Muscle of leg (tissue), 11 donors: ENCODE measurements around the gene MAMLD1. TPM values are rescaled to one million over a fixed set of nuclear protein-coding genes. Genes with fewer than 3 reads are reported as not detected.

Experiments used
- DNase-seq: peaks from one replicate; pipeline ENCODE4 v3.0.0; 2013
- H3K27ac ChIP-seq: one replicate; pipeline ENCODE4 v1.5.1; 2013; ENCODE audit warnings: mild to moderate bottlenecking, low read length, control low read depth
- H3K27me3 ChIP-seq: one replicate; pipeline ENCODE4 v1.6.1; 2013; ENCODE audit warnings: low read length; ENCODE audit not compliant: control insufficient read depth, insufficient read depth
- H3K36me3 ChIP-seq: one replicate; pipeline ENCODE4 v1.6.1; 2013; ENCODE audit warnings: low read length; ENCODE audit not compliant: control insufficient read depth, insufficient read depth
- H3K4me1 ChIP-seq: one replicate; pipeline ENCODE4 v1.6.1; 2013; ENCODE audit warnings: low read length; ENCODE audit not compliant: control insufficient read depth, insufficient read depth
- H3K4me3 ChIP-seq: one replicate; pipeline ENCODE4 v1.5.1; 2013; ENCODE audit warnings: low read length, control low read depth
- H3K9me3 ChIP-seq: replicated peaks from 2 replicates; pipeline ENCODE4 v1.6.1; 2013; ENCODE audit warnings: low read depth, low read length; ENCODE audit not compliant: control insufficient read depth
- WGBS: methylation state at CpG from one replicate; pipeline ENCODE4 v1.1.5; 2013; ENCODE audit warnings: missing lambda C conversion rate; ENCODE audit not compliant: insufficient coverage; 5-methylcytosine and 5-hydroxymethylcytosine counted together
- polyA plus RNA-seq, 8 donors: library from polyadenylated mRNA; unstranded; fragments of 120-200 nt; gene quantifications; one replicate each; pipeline versions ENCODE4 v1.2.1 to v1.2.3, GENCODE V29; 2013; ENCODE audit warnings: inconsistent platforms in 1 of 8, low replicate concordance in 1 of 8; ENCODE audit not compliant: insufficient read length in 8 of 8, insufficient read depth in 1 of 8
- total RNA-seq: library from RNA; stranded (reverse); fragments of 120-200 nt; gene quantifications from one replicate; pipeline ENCODE4 v1.2.4, GENCODE V29; 2013

Gene MAMLD1
- total and polyA plus RNA-seq, 9 donors: 4.4 to 21.0 (median 15.3) TPM

- peak; percentile 33 for DNase-seq
- 57% methylated on average over 2 of the region's 3 CpGs for WGBS
- H3K4me1 ChIP-seq: peaks cover 4% of the 10 kb centered on the region
Observed at GRCh38 chrX:150486011-150486410, 122.9 kb downstream of the MAMLD1 start.

GRCh38 chrX:150487369-150488094 lies 124.4 kb downstream of the MAMLD1 start:
- peaks cover 12% of the 10 kb centered on the region for H3K27me3 ChIP-seq
- WGBS: 40% methylated on average over 1 of the region's 5 CpGs
- H3K27ac ChIP-seq: no peak overlapping the region
- H3K9me3 ChIP-seq: no peaks in the 10 kb centered on the region
- H3K4me1 ChIP-seq: peaks cover 4% of the 10 kb centered on the region
- H3K36me3 ChIP-seq: no peaks in the 10 kb centered on the region
- H3K4me3 ChIP-seq: no peak overlapping the region
- peak; percentile 19 for DNase-seq

More at GRCh38 chrX:150486011-150486410, 122.9 kb downstream of the MAMLD1 start:
- H3K4me3 ChIP-seq: no peak overlapping the region
- no peak overlapping the region for H3K27ac ChIP-seq
- H3K36me3 ChIP-seq: no peaks in the 10 kb centered on the region
- no peaks in the 10 kb centered on the region for H3K9me3 ChIP-seq
- H3K27me3 ChIP-seq: peaks cover 8% of the 10 kb centered on the region

GRCh38 chrX:150489359-150490015 lies 126.4 kb downstream of the MAMLD1 start:
- Histone ChIP-seq H3K36me3 (no peaks in the 10 kb centered on the region), H3K9me3 (no peaks in the 10 kb centered on the region), H3K4me3 (no peak overlapping the region), H3K4me1 (peaks cover 4% of the 10 kb centered on the region), H3K27ac (no peak overlapping the region), H3K27me3 (peaks cover 10% of the 10 kb centered on the region)
- 72% methylated on average over 4 of the region's 6 CpGs for WGBS
- DNase-seq: no peak

- no peaks in the 10 kb centered on the region for H3K36me3 ChIP-seq
- H3K27me3 ChIP-seq: peaks cover 13% of the 10 kb centered on the region
- H3K4me3 ChIP-seq: no peak overlapping the region
- H3K9me3 ChIP-seq: no peaks in the 10 kb centered on the region
- no peak overlapping the region for H3K27ac ChIP-seq
- 40% methylated on average over 1 of the region's 4 CpGs for WGBS
- no peaks in the 10 kb centered on the region for H3K4me1 ChIP-seq
- no peak for DNase-seq
Observed at GRCh38 chrX:150495496-150495895, 132.4 kb downstream of the MAMLD1 start.

GRCh38 chrX:150499240-150499639 lies 136.1 kb downstream of the MAMLD1 start:
- WGBS: no CpG with 5 or more reads among the region's 3 CpGs
- peaks cover 8% of the 10 kb centered on the region for H3K4me1 ChIP-seq
- no peak for DNase-seq
- peaks cover 8% of the 10 kb centered on the region for H3K27me3 ChIP-seq
- H3K27ac ChIP-seq: no peak overlapping the region
- H3K4me3 ChIP-seq: no peak overlapping the region
- H3K9me3 ChIP-seq: no peaks in the 10 kb centered on the region
- H3K36me3 ChIP-seq: no peaks in the 10 kb centered on the region

- H3K27ac ChIP-seq: no peak overlapping the region
- no peak for DNase-seq
- H3K4me3 ChIP-seq: no peak overlapping the region
- H3K36me3 ChIP-seq: no peaks in the 10 kb centered on the region
- peaks cover 24% of the 10 kb centered on the region for H3K4me1 ChIP-seq
- 50% methylated on average over 2 of the region's 3 CpGs for WGBS
- no peaks in the 10 kb centered on the region for H3K9me3 ChIP-seq
- peaks cover 8% of the 10 kb centered on the region for H3K27me3 ChIP-seq
Observed at GRCh38 chrX:150502091-150502490, 139.0 kb downstream of the MAMLD1 start.

- Histone ChIP-seq H3K27me3 (peaks cover 14% of the 10 kb centered on the region), H3K36me3 (no peaks in the 10 kb centered on the region), H3K4me1 (peaks cover 35% of the 10 kb centered on the region), H3K9me3 (no peaks in the 10 kb centered on the region), H3K27ac (no peak overlapping the region), H3K4me3 (no peak overlapping the region)
- WGBS: 83% methylated on average over 18 of the region's 19 CpGs
- DNase-seq: no peak
Observed at GRCh38 chrX:150502979-150503897, 140.1 kb downstream of the MAMLD1 start.

GRCh38 chrX:150503898-150504219 lies 140.7 kb downstream of the MAMLD1 start:
- Histone ChIP-seq H3K4me1 (peaks cover 41% of the 10 kb centered on the region), H3K27ac (no peak overlapping the region), H3K36me3 (no peaks in the 10 kb centered on the region), H3K4me3 (no peak overlapping the region), H3K27me3 (peaks cover 14% of the 10 kb centered on the region), H3K9me3 (no peaks in the 10 kb centered on the region)
- DNase-seq: no peak
- 75% methylated on average over 2 of the region's 5 CpGs for WGBS

GRCh38 chrX:150504397-150505182 lies 141.5 kb downstream of the MAMLD1 start:
- DNase-seq: peak; percentile 54
- H3K9me3 ChIP-seq: no peaks in the 10 kb centered on the region
- H3K4me1 ChIP-seq: peaks cover 45% of the 10 kb centered on the region
- H3K27me3 ChIP-seq: peaks cover 14% of the 10 kb centered on the region
- 49% methylated on average over 5 of the region's 9 CpGs for WGBS
- no peak overlapping the region for H3K4me3 ChIP-seq
- peak overlapping the region; percentile 23 for H3K27ac ChIP-seq
- H3K36me3 ChIP-seq: no peaks in the 10 kb centered on the region
